ENCODE results near the gene ANKRD40. TPM values are rescaled to one million over a fixed set of nuclear protein-coding genes. Genes with fewer than 3 reads are reported as not detected.

The ANKRD40 gene
- total and polyA plus RNA-seq, 4 donors = 6.2 to 15.1 (median 9.7) TPM

DNA sequence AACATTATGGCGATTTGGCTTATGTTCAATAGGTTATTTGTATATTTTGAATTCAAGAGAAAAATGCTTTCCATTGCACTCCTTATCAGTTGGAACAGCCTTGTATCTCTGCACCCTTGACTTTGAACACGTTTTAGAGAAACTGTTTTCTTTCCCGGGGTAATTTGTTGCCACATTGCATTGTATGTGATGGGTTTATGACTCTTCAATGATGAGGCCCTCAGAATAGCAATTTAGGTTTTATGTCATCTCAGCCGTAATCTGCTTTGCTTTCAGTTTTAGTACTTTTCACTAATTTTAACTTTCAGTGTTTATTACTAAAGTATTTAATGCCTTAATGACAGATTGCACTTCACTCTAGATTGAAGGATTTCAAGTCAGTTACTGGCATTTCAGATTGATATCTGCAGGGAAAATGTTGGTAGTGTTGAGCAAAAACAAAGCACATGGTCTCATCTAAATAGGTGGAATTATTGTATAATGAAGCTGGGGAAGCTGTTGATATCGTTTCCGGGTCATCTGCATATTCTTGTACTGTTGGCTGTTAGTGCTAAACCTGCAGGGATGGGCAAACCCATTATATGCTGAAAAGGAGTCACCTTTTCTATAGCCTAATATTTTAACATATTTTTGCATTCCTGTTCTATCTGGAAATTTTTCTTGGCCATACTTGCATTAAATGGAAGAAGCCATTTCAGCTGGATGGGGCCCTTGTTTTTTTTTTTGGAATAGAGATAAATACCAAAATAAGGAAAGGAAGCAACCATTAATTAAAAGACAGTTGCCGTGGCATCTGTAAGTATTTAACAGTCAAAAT, 13.7 kb upstream of the ANKRD40 start:
- Histone ChIP-seq H3K9ac (ENCODE audit: low read depth in 1 of 2, low read length in 2 of 2) (peak overlapping the region in 1 of 2 donors; percentile 99), H3K4me3 (ENCODE audit: low read depth in 1 of 3, low read length in 3 of 3) (peak overlapping the region; percentile 82 to 95 (median 92)), H3K9me3 (ENCODE audit: control insufficient read depth in 4 of 4, low read length in 3 of 4) (no peaks in the 10 kb centered on the region), H3K27ac (ENCODE audit: low read depth in 1 of 2, low read length in 2 of 2) (peak overlapping the region; percentile 41 to 99), H3K4me1 (ENCODE audit: control insufficient read depth in 4 of 4, insufficient read depth in 4 of 4, low read length in 3 of 4) (peaks cover 12 to 50% (median 41%) of the 10 kb centered on the region in 4 donors), H3K36me3 (ENCODE audit: control insufficient read depth in 4 of 4, insufficient read depth in 3 of 4, low read depth in 1 of 4, low read length in 3 of 4) (no peaks in the 10 kb centered on the region), H3K27me3 (ENCODE audit: control insufficient read depth in 4 of 4, insufficient read depth in 4 of 4, low read length in 3 of 4) (no peaks in the 10 kb centered on the region)
- 7% methylated on average over 7 of the region's 7 CpGs for WGBS
- DNase-seq (ENCODE audit: low spot score) = no peak
- peak; percentile 22 to 62 for TF ChIP-seq GABPA (IDR thresholded peaks at IDR 0.05 in 1 of 2, conservative IDR thresholded peaks at IDR 0.05 in 1 of 2)
- TF ChIP-seq YY1 (IDR thresholded peaks at IDR 0.05) = peak; percentile 9
- TF ChIP-seq, protein P1, sequence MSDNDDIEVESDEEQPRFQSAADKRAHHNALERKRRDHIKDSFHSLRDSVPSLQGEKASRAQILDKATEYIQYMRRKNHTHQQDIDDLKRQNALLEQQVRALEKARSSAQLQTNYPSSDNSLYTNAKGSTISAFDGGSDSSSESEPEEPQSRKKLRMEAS (IDR thresholded peaks at IDR 0.05) = peak; percentile 20
- TF ChIP-seq EGR1 (IDR thresholded peaks at IDR 0.05; ENCODE audit: low read depth in 2 of 2) = no peak

DNA sequence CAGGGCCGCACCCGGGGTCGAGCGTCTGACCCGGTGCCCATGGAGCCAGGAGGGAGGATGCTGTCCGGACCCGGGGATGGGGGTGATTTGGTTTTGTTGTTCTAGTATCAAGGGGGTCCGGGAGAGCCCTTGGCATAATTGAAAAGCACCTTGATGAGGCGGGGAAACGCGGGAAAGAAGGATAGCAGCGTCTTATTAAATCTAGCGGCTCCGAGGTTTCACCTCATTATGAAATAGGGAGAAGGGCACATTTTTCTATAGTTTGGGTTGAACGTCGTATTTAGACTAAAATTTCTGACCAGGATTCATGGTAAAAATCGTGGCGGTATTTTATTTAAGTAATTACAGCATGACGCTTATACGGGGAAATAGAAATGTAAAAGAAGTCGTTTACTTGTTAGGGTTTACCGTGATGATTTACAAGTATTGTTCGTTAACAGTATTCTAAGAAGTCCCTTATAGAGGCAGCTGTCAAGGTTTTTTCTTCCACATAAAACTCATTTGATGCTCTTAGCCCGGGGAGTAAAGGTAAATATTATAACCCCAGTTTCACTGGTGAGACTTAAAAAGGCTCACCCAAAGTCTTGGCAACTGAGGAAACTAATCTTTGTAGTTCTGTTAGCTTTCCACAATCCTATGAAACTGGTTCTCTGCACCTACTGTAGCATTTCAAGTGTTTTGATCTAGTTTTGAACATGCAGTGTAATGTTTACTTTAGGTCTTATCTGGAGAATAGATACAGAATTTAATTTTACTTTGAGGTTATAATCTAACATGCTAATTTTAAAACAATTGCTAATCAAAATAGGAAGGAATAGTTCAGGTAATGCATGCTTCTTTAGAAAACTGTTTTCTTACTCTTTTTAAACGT, 12.4 kb upstream of the ANKRD40 start:
- TF ChIP-seq, protein P2, sequence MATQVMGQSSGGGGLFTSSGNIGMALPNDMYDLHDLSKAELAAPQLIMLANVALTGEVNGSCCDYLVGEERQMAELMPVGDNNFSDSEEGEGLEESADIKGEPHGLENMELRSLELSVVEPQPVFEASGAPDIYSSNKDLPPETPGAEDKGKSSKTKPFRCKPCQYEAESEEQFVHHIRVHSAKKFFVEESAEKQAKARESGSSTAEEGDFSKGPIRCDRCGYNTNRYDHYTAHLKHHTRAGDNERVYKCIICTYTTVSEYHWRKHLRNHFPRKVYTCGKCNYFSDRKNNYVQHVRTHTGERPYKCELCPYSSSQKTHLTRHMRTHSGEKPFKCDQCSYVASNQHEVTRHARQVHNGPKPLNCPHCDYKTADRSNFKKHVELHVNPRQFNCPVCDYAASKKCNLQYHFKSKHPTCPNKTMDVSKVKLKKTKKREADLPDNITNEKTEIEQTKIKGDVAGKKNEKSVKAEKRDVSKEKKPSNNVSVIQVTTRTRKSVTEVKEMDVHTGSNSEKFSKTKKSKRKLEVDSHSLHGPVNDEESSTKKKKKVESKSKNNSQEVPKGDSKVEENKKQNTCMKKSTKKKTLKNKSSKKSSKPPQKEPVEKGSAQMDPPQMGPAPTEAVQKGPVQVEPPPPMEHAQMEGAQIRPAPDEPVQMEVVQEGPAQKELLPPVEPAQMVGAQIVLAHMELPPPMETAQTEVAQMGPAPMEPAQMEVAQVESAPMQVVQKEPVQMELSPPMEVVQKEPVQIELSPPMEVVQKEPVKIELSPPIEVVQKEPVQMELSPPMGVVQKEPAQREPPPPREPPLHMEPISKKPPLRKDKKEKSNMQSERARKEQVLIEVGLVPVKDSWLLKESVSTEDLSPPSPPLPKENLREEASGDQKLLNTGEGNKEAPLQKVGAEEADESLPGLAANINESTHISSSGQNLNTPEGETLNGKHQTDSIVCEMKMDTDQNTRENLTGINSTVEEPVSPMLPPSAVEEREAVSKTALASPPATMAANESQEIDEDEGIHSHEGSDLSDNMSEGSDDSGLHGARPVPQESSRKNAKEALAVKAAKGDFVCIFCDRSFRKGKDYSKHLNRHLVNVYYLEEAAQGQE (IDR thresholded peaks at IDR 0.05) = no peak
- TF ChIP-seq, protein P3, sequence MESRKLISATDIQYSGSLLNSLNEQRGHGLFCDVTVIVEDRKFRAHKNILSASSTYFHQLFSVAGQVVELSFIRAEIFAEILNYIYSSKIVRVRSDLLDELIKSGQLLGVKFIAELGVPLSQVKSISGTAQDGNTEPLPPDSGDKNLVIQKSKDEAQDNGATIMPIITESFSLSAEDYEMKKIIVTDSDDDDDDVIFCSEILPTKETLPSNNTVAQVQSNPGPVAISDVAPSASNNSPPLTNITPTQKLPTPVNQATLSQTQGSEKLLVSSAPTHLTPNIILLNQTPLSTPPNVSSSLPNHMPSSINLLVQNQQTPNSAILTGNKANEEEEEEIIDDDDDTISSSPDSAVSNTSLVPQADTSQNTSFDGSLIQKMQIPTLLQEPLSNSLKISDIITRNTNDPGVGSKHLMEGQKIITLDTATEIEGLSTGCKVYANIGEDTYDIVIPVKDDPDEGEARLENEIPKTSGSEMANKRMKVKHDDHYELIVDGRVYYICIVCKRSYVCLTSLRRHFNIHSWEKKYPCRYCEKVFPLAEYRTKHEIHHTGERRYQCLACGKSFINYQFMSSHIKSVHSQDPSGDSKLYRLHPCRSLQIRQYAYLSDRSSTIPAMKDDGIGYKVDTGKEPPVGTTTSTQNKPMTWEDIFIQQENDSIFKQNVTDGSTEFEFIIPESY (IDR thresholded peaks at IDR 0.05) = no peak
- TF ChIP-seq HNF4A (conservative IDR thresholded peaks at IDR 0.05) (no peak), RAD21 (IDR thresholded peaks at IDR 0.05) (no peak), TAF1 (conservative IDR thresholded peaks at IDR 0.05) (no peak), SP1 (IDR thresholded peaks at IDR 0.05) (no peak), FOXA2 (IDR thresholded peaks at IDR 0.05) (no peak), FOXA1 (IDR thresholded peaks at IDR 0.05) (no peak), EGR1 (IDR thresholded peaks at IDR 0.05; ENCODE audit: low read depth in 2 of 2) (no peak), GABPA (IDR thresholded peaks at IDR 0.05 in 1 of 2, conservative IDR thresholded peaks at IDR 0.05 in 1 of 2) (no peak), HNF4G (IDR thresholded peaks at IDR 0.05) (no peak), RXRA (IDR thresholded peaks at IDR 0.05) (no peak), YY1 (IDR thresholded peaks at IDR 0.05) (no peak), JUND (IDR thresholded peaks at IDR 0.05) (no peak)
- TF ChIP-seq, protein P4, sequence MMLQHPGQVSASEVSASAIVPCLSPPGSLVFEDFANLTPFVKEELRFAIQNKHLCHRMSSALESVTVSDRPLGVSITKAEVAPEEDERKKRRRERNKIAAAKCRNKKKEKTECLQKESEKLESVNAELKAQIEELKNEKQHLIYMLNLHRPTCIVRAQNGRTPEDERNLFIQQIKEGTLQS (IDR thresholded peaks at IDR 0.05) = no peak
- TF ChIP-seq, protein P5, sequence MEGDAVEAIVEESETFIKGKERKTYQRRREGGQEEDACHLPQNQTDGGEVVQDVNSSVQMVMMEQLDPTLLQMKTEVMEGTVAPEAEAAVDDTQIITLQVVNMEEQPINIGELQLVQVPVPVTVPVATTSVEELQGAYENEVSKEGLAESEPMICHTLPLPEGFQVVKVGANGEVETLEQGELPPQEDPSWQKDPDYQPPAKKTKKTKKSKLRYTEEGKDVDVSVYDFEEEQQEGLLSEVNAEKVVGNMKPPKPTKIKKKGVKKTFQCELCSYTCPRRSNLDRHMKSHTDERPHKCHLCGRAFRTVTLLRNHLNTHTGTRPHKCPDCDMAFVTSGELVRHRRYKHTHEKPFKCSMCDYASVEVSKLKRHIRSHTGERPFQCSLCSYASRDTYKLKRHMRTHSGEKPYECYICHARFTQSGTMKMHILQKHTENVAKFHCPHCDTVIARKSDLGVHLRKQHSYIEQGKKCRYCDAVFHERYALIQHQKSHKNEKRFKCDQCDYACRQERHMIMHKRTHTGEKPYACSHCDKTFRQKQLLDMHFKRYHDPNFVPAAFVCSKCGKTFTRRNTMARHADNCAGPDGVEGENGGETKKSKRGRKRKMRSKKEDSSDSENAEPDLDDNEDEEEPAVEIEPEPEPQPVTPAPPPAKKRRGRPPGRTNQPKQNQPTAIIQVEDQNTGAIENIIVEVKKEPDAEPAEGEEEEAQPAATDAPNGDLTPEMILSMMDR (IDR thresholded peaks at IDR 0.05; ENCODE audit: low read depth, low read length, missing input control) = no peak
- peaks cover 9 to 47% (median 38%) of the 10 kb centered on the region in 4 donors for H3K4me1 ChIP-seq (ENCODE audit: control insufficient read depth in 4 of 4, insufficient read depth in 4 of 4, low read length in 3 of 4)
- DNase-seq (ENCODE audit: low spot score) = no peak
- H3K9ac ChIP-seq (ENCODE audit: low read depth in 1 of 2, low read length in 2 of 2) = peak overlapping the region; percentile 97 to 99
- no peaks in the 10 kb centered on the region for H3K27me3 ChIP-seq (ENCODE audit: control insufficient read depth in 4 of 4, insufficient read depth in 4 of 4, low read length in 3 of 4)
- H3K36me3 ChIP-seq (ENCODE audit: control insufficient read depth in 4 of 4, insufficient read depth in 3 of 4, low read depth in 1 of 4, low read length in 3 of 4) = no peaks in the 10 kb centered on the region
- WGBS = under 1% methylated on average over 25 of the region's 25 CpGs
- H3K27ac ChIP-seq (ENCODE audit: low read depth in 1 of 2, low read length in 2 of 2) = peak overlapping the region; percentile 97 to 99
- no peaks in the 10 kb centered on the region for H3K9me3 ChIP-seq (ENCODE audit: control insufficient read depth in 4 of 4, low read length in 3 of 4)
- peak overlapping the region; percentile 82 to 95 (median 92) for H3K4me3 ChIP-seq (ENCODE audit: low read depth in 1 of 3, low read length in 3 of 3)

Data from liver (tissue), 9 donors.